Neural progenitor cell (in vitro differentiated cells): Measurements from ENCODE around the gene CATSPERB. TPM values are rescaled to one million over a fixed set of nuclear protein-coding genes. Genes with fewer than 3 reads are reported as not detected.

Experiments
- DNase-seq: peaks from one replicate; pipeline ENCODE4 v3.0.0-alpha.2; 2016; ENCODE audit warnings: low spot score
- H2AFZ ChIP-seq: fragments of 200-600 bp; sonication (generic); replicated peaks from 2 replicates; pipeline ENCODE4 v1.6.1; 2016; ENCODE audit warnings: antibody characterized with exemption
- H3F3A ChIP-seq: fragments of 200-600 bp; sonication (generic); 2 replicates; pipeline ENCODE4 v1.6.1; 2016; ENCODE audit warnings: antibody characterized with exemption, low read depth
- H3K27ac ChIP-seq: fragments of 200-600 bp; sonication (generic); 2 replicates; pipeline ENCODE4 v1.5.1; 2016; ENCODE audit warnings: mild to moderate bottlenecking
- H3K27me3 ChIP-seq: fragments of 200-600 bp; sonication (generic); 2 replicates; pipeline ENCODE4 v1.6.1; 2016; ENCODE audit warnings: mild to moderate bottlenecking, moderate library complexity
- H3K36me3 ChIP-seq: fragments of 200-600 bp; sonication (generic); 2 replicates; pipeline ENCODE4 v1.5.1; 2016
- H3K4me1 ChIP-seq: fragments of 200-600 bp; sonication (generic); 2 replicates; pipeline ENCODE4 v1.6.1; 2016; ENCODE audit warnings: mixed run types
- H3K4me2 ChIP-seq: fragments of 200-600 bp; sonication (generic); 2 replicates; pipeline ENCODE4 v1.6.1; 2016
- H3K4me3 ChIP-seq: fragments of 200-600 bp; sonication (generic); 2 replicates; pipeline ENCODE4 v1.5.1; 2016
- H3K79me2 ChIP-seq: fragments of 200-600 bp; sonication (generic); 2 replicates; pipeline ENCODE4 v1.6.1; 2016; ENCODE audit warnings: low read depth
- H3K9ac ChIP-seq: fragments of 200-600 bp; sonication (generic); 2 replicates; pipeline ENCODE4 v1.6.1; 2016
- H3K9me3 ChIP-seq: fragments of 200-600 bp; sonication (generic); 2 replicates; pipeline ENCODE4 v1.5.1; 2016; ENCODE audit warnings: low read depth
- H4K20me1 ChIP-seq: fragments of 200-600 bp; sonication (generic); 2 replicates; pipeline ENCODE4 v1.6.1; 2016; ENCODE audit warnings: low read depth
- H3K27ac Mint-ChIP-seq: 3 replicates; pipeline ENCODE4 v1.8.0; 2021; ENCODE audit warnings: mixed read lengths
- H3K27me3 Mint-ChIP-seq: 2 replicates; pipeline ENCODE4 v1.8.0; 2022; ENCODE audit warnings: low read depth, mild to moderate bottlenecking, inconsistent platforms, moderate library complexity, mixed read lengths; ENCODE audit not compliant: insufficient read depth
- H3K36me3 Mint-ChIP-seq: 3 replicates; pipeline ENCODE4 v1.8.0; 2021; ENCODE audit warnings: mixed read lengths
- H3K4me1 Mint-ChIP-seq: 3 replicates; pipeline ENCODE4 v1.8.0; 2021; ENCODE audit warnings: mixed read lengths
- H3K4me3 Mint-ChIP-seq: 3 replicates; pipeline ENCODE4 v1.8.0; 2021; ENCODE audit warnings: mild to moderate bottlenecking, moderate library complexity, mixed read lengths
- H3K9me3 Mint-ChIP-seq: 3 replicates; pipeline ENCODE4 v1.8.0; 2020; ENCODE audit warnings: mixed read lengths
- EZH2 ChIP-seq: fragments of 200-600 bp; sonication (generic); IDR thresholded peaks from 2 replicates; pipeline ENCODE4 v1.6.1; 2017; ENCODE audit warnings: antibody characterized with exemption, mild to moderate bottlenecking, moderate library complexity
- EZH2phosphoT487 ChIP-seq: fragments of 200-600 bp; sonication (generic); IDR thresholded peaks from 2 replicates; pipeline ENCODE4 v1.6.1; 2017; ENCODE audit warnings: antibody characterized with exemption
- total RNA-seq: library from RNA; depleted of rRNA; stranded (reverse); fragments of >200 nt; gene quantifications from 2 replicates; pipeline ENCODE4 v1.2.3, GENCODE V29; 2015; ENCODE audit warnings: low replicate concordance
- TF ChIP-seq, protein P1 (sequence below): fragments of 200-600 bp; sonication (generic); IDR thresholded peaks from 2 replicates; pipeline ENCODE4 v1.5.1; 2017; ENCODE audit warnings: antibody characterized with exemption, mild to moderate bottlenecking

CATSPERB gene
- total RNA-seq, 1 donor from 2014 or later, result not detected

DNA sequence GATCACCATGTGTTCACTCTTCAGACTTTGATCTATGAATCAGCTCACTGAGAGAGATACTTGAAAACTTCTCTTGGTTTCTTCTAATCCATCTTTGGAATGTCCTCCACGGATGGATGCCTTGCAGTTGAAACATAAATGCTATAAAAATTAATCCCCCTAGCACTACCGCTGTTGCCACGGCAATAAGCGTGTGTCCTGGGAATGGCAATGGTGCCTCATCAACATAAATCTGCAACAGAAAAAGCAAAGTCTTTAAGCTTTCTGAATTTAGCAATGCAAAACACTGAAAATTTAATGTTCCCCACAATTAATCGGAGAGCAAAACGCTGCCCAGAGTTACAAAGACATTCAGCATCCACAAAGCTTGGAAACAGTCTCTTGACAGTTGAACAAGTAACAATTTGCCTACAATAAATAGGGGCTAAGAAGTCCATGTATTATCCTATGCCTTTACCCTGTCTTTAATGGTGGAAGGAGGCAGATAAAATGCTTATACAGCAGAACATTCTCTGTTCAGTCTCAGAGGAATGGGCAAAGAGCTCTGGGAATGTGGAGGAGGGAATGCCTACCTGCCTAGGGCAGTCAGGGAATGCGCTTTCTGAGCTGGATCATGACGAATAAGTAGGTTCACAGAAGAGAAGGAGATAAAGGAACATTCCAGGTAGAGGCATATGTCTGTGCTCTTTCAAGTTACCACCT lies 150.9 kb downstream of the CATSPERB start:
- peaks cover 22% of the 10 kb centered on the region for H3K9me3 Mint-ChIP-seq
- H3K4me2 ChIP-seq, result no peak overlapping the region
- H3K27ac ChIP-seq, result no peak overlapping the region

DNA sequence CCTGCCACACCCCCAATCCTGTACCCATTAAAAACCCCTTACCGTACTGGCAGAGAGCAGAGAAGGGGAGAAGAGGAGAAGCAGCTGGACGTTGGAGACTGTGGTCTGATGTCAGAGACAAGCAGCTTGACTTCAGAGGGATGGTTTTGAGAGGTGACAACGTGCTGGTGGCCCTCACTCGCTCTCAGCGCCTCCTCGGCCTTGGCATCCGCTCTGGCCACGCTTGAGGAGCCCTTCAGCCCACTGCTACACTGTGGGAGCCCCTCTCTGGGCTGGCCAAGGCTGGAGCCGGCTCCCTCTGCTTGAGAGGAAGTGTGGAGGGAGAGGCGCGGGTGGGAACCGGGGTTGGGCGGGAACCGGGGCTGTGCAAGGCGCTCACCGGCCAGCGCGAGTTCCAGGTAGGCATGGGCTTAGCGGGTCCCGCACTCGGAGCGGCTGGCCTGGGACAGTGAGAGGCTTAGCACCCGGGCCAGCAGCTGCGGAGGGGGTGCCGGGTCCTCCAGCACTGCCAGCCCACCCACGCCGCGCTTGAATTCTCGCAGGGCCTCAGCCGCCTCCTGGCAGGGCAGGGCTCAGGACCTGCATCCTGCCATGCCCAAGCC lies 154.2 kb downstream of the CATSPERB start:
- no peak overlapping the region for H3K4me3 ChIP-seq
- DNase-seq, result no peak
- no peak overlapping the region for H3K27ac ChIP-seq
- Mint-ChIP-seq H3K27me3 (peaks cover 42% of the 10 kb centered on the region), H3K9me3 (peaks cover 28% of the 10 kb centered on the region), H3K36me3 (no peaks in the 10 kb centered on the region), H3K27ac (no peak overlapping the region), H3K4me3 (no peak overlapping the region), H3K4me1 (peaks cover 25% of the 10 kb centered on the region)
- TF ChIP-seq, protein P1, sequence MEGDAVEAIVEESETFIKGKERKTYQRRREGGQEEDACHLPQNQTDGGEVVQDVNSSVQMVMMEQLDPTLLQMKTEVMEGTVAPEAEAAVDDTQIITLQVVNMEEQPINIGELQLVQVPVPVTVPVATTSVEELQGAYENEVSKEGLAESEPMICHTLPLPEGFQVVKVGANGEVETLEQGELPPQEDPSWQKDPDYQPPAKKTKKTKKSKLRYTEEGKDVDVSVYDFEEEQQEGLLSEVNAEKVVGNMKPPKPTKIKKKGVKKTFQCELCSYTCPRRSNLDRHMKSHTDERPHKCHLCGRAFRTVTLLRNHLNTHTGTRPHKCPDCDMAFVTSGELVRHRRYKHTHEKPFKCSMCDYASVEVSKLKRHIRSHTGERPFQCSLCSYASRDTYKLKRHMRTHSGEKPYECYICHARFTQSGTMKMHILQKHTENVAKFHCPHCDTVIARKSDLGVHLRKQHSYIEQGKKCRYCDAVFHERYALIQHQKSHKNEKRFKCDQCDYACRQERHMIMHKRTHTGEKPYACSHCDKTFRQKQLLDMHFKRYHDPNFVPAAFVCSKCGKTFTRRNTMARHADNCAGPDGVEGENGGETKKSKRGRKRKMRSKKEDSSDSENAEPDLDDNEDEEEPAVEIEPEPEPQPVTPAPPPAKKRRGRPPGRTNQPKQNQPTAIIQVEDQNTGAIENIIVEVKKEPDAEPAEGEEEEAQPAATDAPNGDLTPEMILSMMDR, result no peak
- TF ChIP-seq EZH2, result no peak
- TF ChIP-seq EZH2phosphoT487, result no peak
- peaks cover 18% of the 10 kb centered on the region for H3F3A ChIP-seq
- no peaks in the 10 kb centered on the region for H3K36me3 ChIP-seq
- peaks cover 12% of the 10 kb centered on the region for H3K4me1 ChIP-seq
- H3K79me2 ChIP-seq, result no peaks in the 10 kb centered on the region
- H4K20me1 ChIP-seq, result peaks cover 9% of the 10 kb centered on the region
- H3K27me3 ChIP-seq, result peaks cover 90% of the 10 kb centered on the region
- H3K4me2 ChIP-seq, result no peak overlapping the region
- no peaks in the 10 kb centered on the region for H3K9me3 ChIP-seq
- H3K9ac ChIP-seq, result no peak overlapping the region
- no peak overlapping the region for H2AFZ ChIP-seq

More for the DNA sequence above, 150.9 kb downstream of the CATSPERB start:
- Histone ChIP-seq H3F3A (peaks cover 1% of the 10 kb centered on the region), H3K9me3 (no peaks in the 10 kb centered on the region), H3K79me2 (no peaks in the 10 kb centered on the region), H4K20me1 (no peaks in the 10 kb centered on the region), H3K9ac (no peak overlapping the region), H3K27me3 (peaks cover 57% of the 10 kb centered on the region), H3K4me3 (no peak overlapping the region), H3K4me1 (no peaks in the 10 kb centered on the region), H3K36me3 (no peaks in the 10 kb centered on the region), H2AFZ (no peak overlapping the region)
- H3K27me3 Mint-ChIP-seq, result peaks cover 22% of the 10 kb centered on the region
- H3K27ac Mint-ChIP-seq, result no peak overlapping the region
- no peak for DNase-seq
- H3K4me3 Mint-ChIP-seq, result no peak overlapping the region
- no peak for TF ChIP-seq EZH2
- TF ChIP-seq, protein P1, result no peak
- no peak for TF ChIP-seq EZH2phosphoT487
- H3K4me1 Mint-ChIP-seq, result peaks cover 9% of the 10 kb centered on the region
- H3K36me3 Mint-ChIP-seq, result no peaks in the 10 kb centered on the region

DNA sequence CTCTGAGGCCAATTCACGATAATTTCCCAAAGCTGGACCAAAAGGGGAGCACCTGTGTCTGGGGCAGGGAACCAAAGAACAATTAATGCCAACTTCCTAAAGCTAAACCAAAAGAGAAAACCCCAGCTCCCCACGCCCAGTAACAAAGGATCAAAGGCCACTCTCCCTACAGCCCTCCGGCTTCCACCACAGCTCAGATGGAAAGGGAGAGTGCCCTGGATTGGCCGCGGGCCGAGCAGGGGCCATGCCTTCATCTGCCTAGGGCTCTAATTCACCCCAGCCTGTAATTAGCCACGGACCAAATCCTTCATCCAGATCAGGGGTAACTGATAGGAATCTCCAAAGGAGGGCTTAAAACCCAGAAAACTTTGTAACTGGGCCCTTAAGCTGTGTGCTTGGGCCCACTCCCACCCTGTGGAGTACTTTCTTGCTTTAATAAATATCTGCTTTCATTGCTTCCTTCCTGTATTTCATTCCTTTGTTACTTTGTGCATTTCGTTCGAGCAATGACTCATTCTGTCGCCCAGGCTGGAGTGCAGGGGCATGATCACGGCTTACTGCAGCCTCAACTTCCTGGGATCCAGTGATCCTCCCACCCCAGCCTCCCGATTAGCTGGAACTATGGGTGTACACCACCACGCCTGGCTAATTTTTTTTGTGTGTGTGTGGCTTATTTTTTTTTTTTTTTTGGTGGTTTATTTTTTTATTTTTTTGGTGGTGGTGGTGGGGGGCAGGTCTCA lies 156.2 kb downstream of the CATSPERB start:
- Mint-ChIP-seq H3K27ac (no peak overlapping the region), H3K4me3 (peak overlapping the region; percentile 80), H3K36me3 (no peaks in the 10 kb centered on the region), H3K9me3 (peaks cover 39% of the 10 kb centered on the region), H3K4me1 (peaks cover 19% of the 10 kb centered on the region), H3K27me3 (peaks cover 54% of the 10 kb centered on the region)
- Histone ChIP-seq H3K27ac (no peak overlapping the region), H4K20me1 (peaks cover 9% of the 10 kb centered on the region), H3F3A (peaks cover 18% of the 10 kb centered on the region), H3K79me2 (no peaks in the 10 kb centered on the region), H3K9ac (no peak overlapping the region), H2AFZ (no peak overlapping the region), H3K4me2 (peak overlapping the region; percentile 31), H3K4me1 (peaks cover 12% of the 10 kb centered on the region), H3K27me3 (peaks cover 91% of the 10 kb centered on the region), H3K4me3 (no peak overlapping the region), H3K36me3 (no peaks in the 10 kb centered on the region), H3K9me3 (no peaks in the 10 kb centered on the region)
- no peak for TF ChIP-seq EZH2phosphoT487
- TF ChIP-seq, protein P1, result no peak
- TF ChIP-seq EZH2, result no peak
- DNase-seq, result peak; percentile 52
